ENCODE measurements around the gene RETREG2.
A peak's percentile ranks its signal among the peaks of the same experiment; 100 is the strongest.
"Not testable (repeated sequence)": the region's sequence is repeated elsewhere in the genome, so short reads cannot be mapped to it uniquely, and the experiment has no call there.

Gene RETREG2

GRCh38 chr2:219197388-219197787 lies 19.3 kb downstream of the RETREG2 start:
- no peak for DNase-seq (ENCODE audit: low read depth in 1 of 2, low spot score in 1 of 2)

- DNase-seq (ENCODE audit: low read depth in 1 of 2, low spot score in 1 of 2) = no peak
These were observed 20.9 kb downstream of the RETREG2 start for GRCh38 chr2:219198974-219199373.

- no peak for DNase-seq (ENCODE audit: low read depth in 1 of 2, low spot score in 1 of 2)
These were observed 21.6 kb downstream of the RETREG2 start for GRCh38 chr2:219199470-219200211.

GRCh38 chr2:219200502-219201326 lies 22.6 kb downstream of the RETREG2 start:
- DNase-seq (ENCODE audit: low read depth in 1 of 2, low spot score in 1 of 2) = not testable (repeated sequence)

- not testable (repeated sequence) for DNase-seq (ENCODE audit: low read depth in 1 of 2, low spot score in 1 of 2)
These were observed 23.3 kb downstream of the RETREG2 start for GRCh38 chr2:219201331-219201730.

- DNase-seq (ENCODE audit: low read depth in 1 of 2, low spot score in 1 of 2) = no peak
These were observed 26.5 kb downstream of the RETREG2 start for GRCh38 chr2:219204425-219205164.

- no peak for DNase-seq (ENCODE audit: low read depth in 1 of 2, low spot score in 1 of 2)
These were observed 27.1 kb downstream of the RETREG2 start for GRCh38 chr2:219205165-219205538.

- no peak for DNase-seq (ENCODE audit: low read depth in 1 of 2, low spot score in 1 of 2)
These were observed 27.9 kb downstream of the RETREG2 start for GRCh38 chr2:219205981-219206327.

- DNase-seq (ENCODE audit: low read depth in 1 of 2, low spot score in 1 of 2) = peak; percentile 93 to 95
These were observed 28.5 kb downstream of the RETREG2 start, which contains the start of gene ZFAND2B for GRCh38 chr2:219206328-219207133. Gene ZFAND2B (plus strand): TSS chr2:219206782. CDS start chr2:219206988, 206 bp downstream.

- DNase-seq (ENCODE audit: low read depth in 1 of 2, low spot score in 1 of 2) = no peak
These were observed 29.2 kb downstream of the RETREG2 start for GRCh38 chr2:219207134-219207883.

- DNase-seq (ENCODE audit: low read depth in 1 of 2, low spot score in 1 of 2) = no peak
These were observed 30.0 kb downstream of the RETREG2 start for GRCh38 chr2:219207884-219208740.

- DNase-seq (ENCODE audit: low read depth in 1 of 2, low spot score in 1 of 2) = no peak
These were observed 31.4 kb downstream of the RETREG2 start for GRCh38 chr2:219209236-219210195.

GRCh38 chr2:219210196-219210885 lies 32.3 kb downstream of the RETREG2 start:
- no peak for DNase-seq (ENCODE audit: low read depth in 1 of 2, low spot score in 1 of 2)

- DNase-seq (ENCODE audit: low read depth in 1 of 2, low spot score in 1 of 2) = no peak
These were observed 32.8 kb downstream of the RETREG2 start for GRCh38 chr2:219210886-219211362.

- no peak for DNase-seq (ENCODE audit: low read depth in 1 of 2, low spot score in 1 of 2)
These were observed 34.9 kb downstream of the RETREG2 start for GRCh38 chr2:219213026-219213415.

- DNase-seq (ENCODE audit: low read depth in 1 of 2, low spot score in 1 of 2) = no peak
These were observed 35.5 kb downstream of the RETREG2 start for GRCh38 chr2:219213486-219214071.

- no peak for DNase-seq (ENCODE audit: low read depth in 1 of 2, low spot score in 1 of 2)
These were observed 36.1 kb downstream of the RETREG2 start for GRCh38 chr2:219214141-219214540.

Measured in stimulated activated CD4-positive, alpha-beta T cell treated with anti-CD3 and anti-CD28 coated beads, Interleukin-15, amount 100 ng/mL, for 1 hour (primary cell).